Subcutaneous abdominal adipose tissue (tissue), 5 donors: ENCODE measurements around the gene GPR42.
"Not testable (repeated sequence)": the region's sequence is repeated elsewhere in the genome, so short reads cannot be mapped to it uniquely, and the experiment has no call there.

Experiments
- H3K27ac ChIP-seq: one replicate; pipeline ENCODE4 v1.7.0; 2013; ENCODE audit warnings: low read depth, mild to moderate bottlenecking, inconsistent platforms, low read length, moderate library complexity
- H3K27me3 ChIP-seq, 5 donors: one replicate each; pipeline ENCODE4 v1.7.0; 2013; ENCODE audit warnings: low read length in 5 of 5, inconsistent platforms in 1 of 5; ENCODE audit not compliant: control insufficient read depth in 5 of 5, insufficient read depth in 4 of 5
- H3K36me3 ChIP-seq, 5 donors: one replicate each; pipeline ENCODE4 v1.7.0; 2013; ENCODE audit warnings: low read length in 5 of 5; ENCODE audit not compliant: control insufficient read depth in 5 of 5, insufficient read depth in 5 of 5
- H3K4me1 ChIP-seq, 5 donors: one replicate each; pipeline ENCODE4 v1.7.0; 2013; ENCODE audit warnings: low read length in 5 of 5, mild to moderate bottlenecking in 3 of 5, moderate library complexity in 1 of 5; ENCODE audit not compliant: control insufficient read depth in 5 of 5, insufficient read depth in 5 of 5
- H3K4me3 ChIP-seq, 5 donors: one replicate each; pipeline ENCODE4 v1.7.0; 2013; ENCODE audit warnings: low read length in 5 of 5, low read depth in 1 of 5
- H3K9ac ChIP-seq, 5 donors: one replicate each; pipeline ENCODE4 v1.7.0; 2013; ENCODE audit warnings: low read length in 5 of 5, mild to moderate bottlenecking in 4 of 5, moderate library complexity in 3 of 5
- H3K9me3 ChIP-seq, 5 donors: one replicate each; pipeline ENCODE4 v1.7.0; 2013; ENCODE audit warnings: low read length in 5 of 5; ENCODE audit not compliant: control insufficient read depth in 5 of 5
- donor health status: healthy.
- donor health status: healthy.
- donor health status: healthy.
- donor health status: healthy.
- donor health status: healthy.

The GPR42 gene

DNA sequence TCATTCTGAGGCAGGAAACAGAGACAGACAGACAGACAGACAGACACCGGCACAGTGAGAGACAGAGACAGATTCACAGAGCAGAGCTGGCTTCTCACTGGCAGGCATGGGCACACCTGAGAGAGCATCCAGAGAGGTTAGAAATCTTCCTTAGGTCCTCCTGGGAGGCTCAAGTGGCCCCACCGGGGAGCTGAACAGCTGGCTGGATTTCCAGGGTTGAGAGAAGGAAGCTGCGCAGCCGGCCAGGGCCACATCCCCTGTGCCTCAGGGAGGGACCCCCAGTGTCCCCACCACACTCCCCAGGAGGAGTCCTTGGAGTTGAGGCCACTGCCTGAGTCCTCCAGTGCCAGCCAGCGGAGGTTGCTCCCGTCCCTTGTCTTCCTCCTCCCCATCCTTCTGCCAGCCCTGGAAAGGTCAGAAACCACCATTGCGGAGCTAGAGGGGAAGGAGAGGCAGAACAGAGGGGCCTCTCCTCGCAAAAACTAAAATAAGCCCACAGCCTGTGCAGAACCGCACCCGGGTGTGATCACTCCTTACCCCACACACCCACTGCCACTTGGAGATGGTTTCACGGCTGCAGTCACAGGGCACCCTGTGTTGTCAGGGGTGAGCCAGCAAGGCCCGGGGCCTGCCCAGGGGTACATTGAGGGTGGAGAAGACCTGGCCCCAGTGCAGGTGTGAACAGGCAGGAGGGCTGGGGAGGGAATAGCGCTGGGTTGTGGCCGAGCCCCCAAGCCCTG is 8.4 kb upstream of the GPR42 start:
- Histone ChIP-seq H3K4me3 (no peak overlapping the region), H3K9me3 (no peaks in the 10 kb centered on the region), H3K4me1 (peaks cover 0 to 13% (median 8%) of the 10 kb centered on the region in 5 donors), H3K27me3 (peaks cover 0 to 13% (median 3%) of the 10 kb centered on the region in 5 donors), H3K36me3 (no peaks in the 10 kb centered on the region), H3K27ac (no peak overlapping the region), H3K9ac (no peak overlapping the region)

DNA sequence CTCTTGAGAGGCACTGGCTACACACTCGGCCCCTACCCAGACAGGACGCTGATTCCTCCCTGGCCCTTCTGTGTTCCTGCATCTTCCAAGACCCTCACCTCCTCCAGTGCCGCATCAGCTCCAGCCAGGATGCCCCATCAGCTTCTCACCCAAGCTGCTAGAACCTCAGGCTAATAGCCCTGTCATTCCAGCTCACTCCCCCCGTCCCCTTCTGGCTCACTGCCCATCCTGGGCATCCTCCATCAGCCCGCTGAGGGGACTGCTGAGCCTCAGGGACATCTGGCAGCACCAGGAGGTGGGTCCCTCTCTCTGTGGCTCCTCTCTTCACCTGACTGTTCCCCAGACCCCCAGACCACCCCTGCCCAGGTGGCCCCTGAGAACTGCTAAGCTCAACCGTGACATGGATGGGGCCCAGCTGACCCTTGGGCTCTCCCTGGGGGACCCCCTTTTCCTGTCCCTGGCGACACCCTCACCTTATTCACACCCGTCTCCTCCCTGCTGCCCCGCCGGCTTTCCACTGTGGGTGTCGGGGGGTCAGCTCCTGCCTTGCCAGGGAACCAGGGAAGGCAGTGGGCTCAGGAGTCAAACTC is 7.8 kb upstream of the GPR42 start:
- H3K36me3 ChIP-seq, result no peaks in the 10 kb centered on the region
- no peak overlapping the region for H3K27ac ChIP-seq
- H3K4me1 ChIP-seq, result peaks cover 0 to 7% (median 3%) of the 10 kb centered on the region in 5 donors
- H3K4me3 ChIP-seq, result no peak overlapping the region
- H3K27me3 ChIP-seq, result peaks cover 0 to 13% (median 3%) of the 10 kb centered on the region in 5 donors
- no peak overlapping the region for H3K9ac ChIP-seq
- H3K9me3 ChIP-seq, result no peaks in the 10 kb centered on the region

DNA sequence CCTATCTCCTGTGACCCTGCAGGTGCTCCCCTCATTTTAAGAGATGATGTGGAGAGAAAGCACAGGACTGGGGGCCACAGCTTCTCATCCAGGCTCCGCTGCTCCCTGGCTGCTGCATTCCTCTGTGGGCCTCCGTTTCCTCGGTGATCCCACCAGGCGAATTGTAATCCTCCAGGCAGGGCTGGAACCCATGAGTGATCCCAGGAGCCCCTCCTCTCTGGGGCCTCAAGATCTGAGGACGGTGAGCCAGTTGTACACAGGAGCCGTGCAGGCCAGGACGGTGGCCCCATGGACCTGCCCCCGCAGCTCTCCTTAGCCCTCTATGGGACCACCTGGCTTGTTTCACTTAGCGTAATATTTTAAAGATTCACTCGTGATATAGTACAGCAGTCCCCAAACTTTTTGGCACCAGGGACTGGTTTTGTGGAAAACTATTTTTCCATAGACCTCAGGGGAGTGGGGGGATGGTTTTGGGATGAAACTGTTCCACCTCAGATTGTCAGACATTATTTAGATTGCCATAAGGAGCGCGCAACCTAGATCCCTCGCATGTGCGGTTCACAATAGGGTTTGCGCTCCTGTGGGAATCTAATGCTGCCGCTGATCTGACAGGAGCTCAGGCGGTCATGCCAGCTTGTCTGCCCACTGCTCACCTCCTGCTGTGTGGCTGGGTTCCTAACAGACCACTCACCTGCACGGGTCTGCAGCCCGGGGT is 7.0 kb upstream of the GPR42 start:
- Histone ChIP-seq H3K36me3 (no peaks in the 10 kb centered on the region), H3K27ac (no peak overlapping the region), H3K9ac (no peak overlapping the region), H3K27me3 (peaks cover 0 to 13% (median 3%) of the 10 kb centered on the region in 5 donors), H3K4me1 (peaks cover 0 to 3% (median 0%) of the 10 kb centered on the region in 5 donors), H3K4me3 (no peak overlapping the region), H3K9me3 (no peaks in the 10 kb centered on the region)

DNA sequence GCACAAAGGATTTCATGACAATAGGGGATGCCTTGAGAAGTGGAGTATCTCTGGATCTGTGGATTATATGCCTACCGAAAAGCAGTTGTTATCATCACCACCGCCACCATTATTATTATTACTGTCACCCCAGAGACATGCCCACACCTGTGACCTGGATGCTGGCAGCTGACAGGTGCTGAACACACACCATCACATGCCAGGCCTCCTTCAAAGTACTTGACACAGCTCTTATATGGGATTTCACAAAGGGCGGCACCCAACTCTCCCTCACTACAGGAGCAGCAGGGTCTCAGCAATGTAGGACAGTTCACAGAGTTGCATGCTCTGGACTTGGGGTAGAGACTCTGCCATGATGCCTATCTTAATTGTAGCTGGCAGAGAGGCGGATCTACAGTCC is 5.6 kb upstream of the GPR42 start:
- Histone ChIP-seq H3K27ac (no peak overlapping the region), H3K9ac (no peak overlapping the region), H3K4me3 (no peak overlapping the region), H3K9me3 (peaks cover 0 to 3% (median 0%) of the 10 kb centered on the region in 5 donors), H3K4me1 (peaks cover 0 to 3% (median 0%) of the 10 kb centered on the region in 5 donors), H3K27me3 (peaks cover 0 to 13% (median 3%) of the 10 kb centered on the region in 5 donors), H3K36me3 (no peaks in the 10 kb centered on the region)

DNA sequence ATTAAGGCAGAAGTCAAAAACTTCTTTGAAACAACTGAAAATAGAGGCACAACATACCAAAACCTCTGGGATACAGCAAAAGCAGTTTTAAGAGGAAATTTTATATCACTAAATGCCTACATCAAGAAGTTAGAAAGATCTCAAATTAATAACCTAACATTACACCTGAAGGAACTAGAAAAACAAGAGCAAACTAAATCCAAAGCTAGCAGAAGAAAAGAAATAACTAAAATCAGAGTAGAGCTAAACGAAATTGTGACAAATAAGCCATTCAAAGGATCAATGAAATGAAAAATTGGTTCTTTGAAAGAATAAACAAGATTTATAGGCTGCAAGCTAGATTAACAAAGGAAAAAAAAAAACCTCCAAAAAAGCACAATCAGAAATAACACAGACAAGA is 2.5 kb upstream of the GPR42 start:
- Histone ChIP-seq H3K9me3 (peaks cover 0 to 3% (median 0%) of the 10 kb centered on the region in 5 donors), H3K9ac (no peak overlapping the region), H3K36me3 (no peaks in the 10 kb centered on the region), H3K4me3 (no peak overlapping the region), H3K27ac (no peak overlapping the region), H3K27me3 (no peaks in the 10 kb centered on the region), H3K4me1 (no peaks in the 10 kb centered on the region)

DNA sequence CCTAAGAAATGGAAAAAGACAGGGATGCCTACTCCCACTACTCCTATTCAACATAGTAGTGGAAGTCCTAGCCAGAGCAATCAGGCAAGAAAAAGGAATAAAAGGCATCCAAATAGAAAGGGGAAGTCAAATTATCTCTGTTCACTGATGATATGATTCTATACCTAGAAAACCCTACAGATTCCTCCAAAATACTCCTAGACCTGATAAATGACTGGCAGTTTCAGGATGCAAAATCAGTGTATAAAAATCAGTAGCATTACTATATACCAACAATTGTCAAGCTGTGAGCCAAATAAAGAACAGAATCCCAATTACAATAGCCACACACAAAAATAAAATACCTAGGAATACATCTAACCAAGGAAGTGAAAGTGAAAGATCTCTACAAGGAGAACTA is 1.3 kb upstream of the GPR42 start:
- no peak overlapping the region for H3K9ac ChIP-seq
- H3K4me1 ChIP-seq, result no peaks in the 10 kb centered on the region
- no peaks in the 10 kb centered on the region for H3K36me3 ChIP-seq
- peaks cover 0 to 3% (median 0%) of the 10 kb centered on the region in 5 donors for H3K9me3 ChIP-seq
- H3K4me3 ChIP-seq, result no peak overlapping the region
- no peaks in the 10 kb centered on the region for H3K27me3 ChIP-seq
- no peak overlapping the region for H3K27ac ChIP-seq

DNA sequence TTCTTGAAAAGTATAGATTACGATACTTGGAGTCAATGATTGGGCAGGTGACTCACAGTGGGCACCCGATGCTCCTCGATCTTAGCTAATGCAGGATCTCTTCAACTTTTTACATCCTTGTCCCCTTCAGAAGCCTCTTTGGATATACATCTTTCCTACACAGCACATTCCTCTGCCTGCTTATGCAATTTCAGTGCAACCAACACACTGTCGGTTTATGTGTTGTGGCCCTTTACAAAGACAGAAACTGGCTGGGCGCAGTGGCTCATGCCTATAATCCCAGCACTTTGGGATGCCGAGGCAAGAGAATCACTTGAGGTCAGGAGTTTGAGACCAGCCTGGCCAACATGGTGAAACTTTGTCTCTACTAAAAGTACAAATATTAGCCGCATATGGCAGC is 2.6 kb downstream of the GPR42 start:
- H3K4me1 ChIP-seq, result peaks cover 0 to 3% (median 0%) of the 10 kb centered on the region in 5 donors
- H3K27me3 ChIP-seq, result no peaks in the 10 kb centered on the region
- no peak overlapping the region for H3K4me3 ChIP-seq
- H3K27ac ChIP-seq, result no peak overlapping the region
- H3K9me3 ChIP-seq, result peaks cover 0 to 4% (median 3%) of the 10 kb centered on the region in 5 donors
- H3K9ac ChIP-seq, result no peak overlapping the region
- H3K36me3 ChIP-seq, result no peaks in the 10 kb centered on the region

DNA sequence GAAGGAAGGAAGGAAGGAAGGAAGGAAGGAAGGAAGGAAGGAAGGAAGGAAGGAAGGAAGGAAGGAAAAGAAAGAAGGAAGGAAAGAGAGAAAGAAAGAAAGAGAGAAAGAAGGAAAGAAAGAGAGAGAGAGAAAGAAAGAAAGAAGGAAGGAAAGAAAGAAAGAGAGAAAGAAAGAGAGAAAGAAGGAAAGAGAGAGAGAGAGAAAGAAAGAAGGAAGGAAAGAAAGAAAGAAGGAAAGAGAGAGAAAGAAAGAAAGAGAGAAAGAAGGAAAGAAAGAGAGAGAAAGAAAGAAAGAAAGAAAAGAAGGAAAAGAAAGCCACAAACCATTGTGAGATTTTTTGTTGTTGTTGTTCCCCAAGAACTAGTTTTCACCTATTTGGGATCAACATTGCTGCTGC is 3.2 kb downstream of the GPR42 start:
- H3K27ac ChIP-seq, H3K36me3 ChIP-seq, H3K27me3 ChIP-seq, H3K4me1 ChIP-seq, H3K9ac ChIP-seq, H3K4me3 ChIP-seq, H3K9me3 ChIP-seq: not testable (repeated sequence)

DNA sequence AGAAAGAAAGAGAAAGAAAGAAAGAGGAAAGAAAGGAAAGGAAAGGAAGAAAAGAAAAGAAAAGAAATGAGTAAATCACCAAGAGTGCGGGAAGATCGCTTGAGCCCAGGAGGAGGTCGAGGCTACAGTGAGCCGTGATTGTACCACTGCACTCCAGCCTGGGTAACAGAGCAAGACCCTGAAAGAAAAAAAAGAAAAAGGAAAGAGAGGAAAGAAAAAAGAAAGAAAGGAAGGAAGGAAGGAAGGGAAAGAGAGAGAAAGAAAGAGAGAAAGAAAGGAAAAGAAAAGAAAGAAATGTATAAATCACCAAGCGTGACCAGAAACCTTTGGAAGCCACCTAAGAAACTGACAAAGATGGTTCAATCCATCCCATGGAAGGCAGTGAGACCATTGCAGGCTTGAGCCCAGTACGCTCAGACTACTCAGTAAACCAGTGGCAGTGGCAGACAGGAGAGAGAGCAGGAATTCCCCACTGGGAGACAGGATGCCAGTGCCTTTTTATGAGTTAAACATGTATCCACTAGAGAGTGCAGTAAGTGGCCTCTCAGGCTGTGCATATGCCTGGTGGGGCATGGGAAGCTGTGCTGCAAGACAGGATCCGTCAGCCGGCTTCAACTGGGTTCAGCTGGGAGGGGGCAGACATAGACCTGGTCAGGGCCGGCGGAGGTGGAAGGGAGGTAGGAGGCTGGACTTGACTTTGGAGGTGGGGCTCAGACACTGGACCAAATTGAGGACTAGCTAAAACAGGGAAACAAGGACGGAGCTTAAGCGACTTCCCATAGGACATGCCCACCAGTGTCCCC is 4.8 kb downstream of the GPR42 start:
- peaks cover 0 to 6% (median 0%) of the 10 kb centered on the region in 5 donors for H3K9me3 ChIP-seq
- peaks cover 0 to 3% (median 0%) of the 10 kb centered on the region in 5 donors for H3K4me1 ChIP-seq
- H3K27me3 ChIP-seq, result no peaks in the 10 kb centered on the region
- H3K27ac ChIP-seq, result no peak overlapping the region
- H3K36me3 ChIP-seq, result no peaks in the 10 kb centered on the region
- no peak overlapping the region for H3K9ac ChIP-seq
- H3K4me3 ChIP-seq, result no peak overlapping the region
